ENCODE measurements around the gene PTCRA. TPM values are rescaled to one million over a fixed set of nuclear protein-coding genes. Genes with fewer than 3 reads are reported as not detected.

The PTCRA gene
- total RNA-seq, 6 donors from 2014 or later = 3.3 to 10.7 (median 7.1) TPM; not detected in 2

- no peak for ATAC-seq (ENCODE audit: low FRiP score in 2 of 2)
- Histone ChIP-seq H3K4me1 (no peaks in the 10 kb centered on the region), H3K4me3 (no peak overlapping the region), H3K9me3 (no peaks in the 10 kb centered on the region), H3K27ac (no peak overlapping the region), H3K36me3 (peaks cover 8 to 66% (median 26%) of the 10 kb centered on the region in 4 donors), H3K27me3 (no peaks in the 10 kb centered on the region)
- TF ChIP-seq CTCF (IDR thresholded peaks at IDR 0.05) (no peak), POLR2A (IDR thresholded peaks at IDR 0.05) (no peak), EP300 (IDR thresholded peaks at IDR 0.05) (no peak), POLR2AphosphoS5 (IDR thresholded peaks at IDR 0.05) (no peak)
- WGBS, 2 donors = 78 to 79% methylated on average over 7 of the region's 7 CpGs
- no peak for DNase-seq
Observed at GRCh38 chr6:42966571-42966970, 50.7 kb downstream of the PTCRA start.

- ATAC-seq (ENCODE audit: low FRiP score in 2 of 2) (no peak), DNase-seq (peak in 1 of 2 donors; percentile 50)
- no peak for TF ChIP-seq POLR2A (IDR thresholded peaks at IDR 0.05)
- no peak for TF ChIP-seq POLR2AphosphoS5 (IDR thresholded peaks at IDR 0.05)
- no peak for TF ChIP-seq EP300 (IDR thresholded peaks at IDR 0.05)
- TF ChIP-seq CTCF (IDR thresholded peaks at IDR 0.05) = no peak
- peaks cover 8 to 66% (median 26%) of the 10 kb centered on the region in 4 donors for H3K36me3 ChIP-seq
- WGBS, 2 donors = 96 to 98% methylated on average over 9 to 11 of the region's 11 CpGs
- H3K27me3 ChIP-seq = no peaks in the 10 kb centered on the region
- H3K4me3 ChIP-seq = no peak overlapping the region
- H3K27ac ChIP-seq = no peak overlapping the region
- no peaks in the 10 kb centered on the region for H3K9me3 ChIP-seq
- H3K4me1 ChIP-seq = no peaks in the 10 kb centered on the region
Observed at GRCh38 chr6:42967228-42967627, 51.4 kb downstream of the PTCRA start.

- no peak for DNase-seq
- 97 to 100% methylated on average over 7 to 9 of the region's 12 CpGs for WGBS, 2 donors
- Histone ChIP-seq H3K9me3 (no peaks in the 10 kb centered on the region), H3K4me3 (no peak overlapping the region), H3K36me3 (peaks cover 8 to 59% (median 25%) of the 10 kb centered on the region in 4 donors), H3K4me1 (no peaks in the 10 kb centered on the region), H3K27ac (no peak overlapping the region), H3K27me3 (no peaks in the 10 kb centered on the region)
- no peak for TF ChIP-seq POLR2A (IDR thresholded peaks at IDR 0.05)
- no peak for TF ChIP-seq POLR2AphosphoS5 (IDR thresholded peaks at IDR 0.05)
- TF ChIP-seq EP300 (IDR thresholded peaks at IDR 0.05) = no peak
- ATAC-seq (ENCODE audit: low FRiP score in 2 of 2) = no peak
Observed at GRCh38 chr6:42968126-42968701, 52.4 kb downstream of the PTCRA start.

- WGBS, 2 donors = 89 to 98% methylated on average over 4 of the region's 4 CpGs
- Histone ChIP-seq H3K27me3 (no peaks in the 10 kb centered on the region), H3K27ac (no peak overlapping the region), H3K4me3 (no peak overlapping the region), H3K9me3 (no peaks in the 10 kb centered on the region), H3K4me1 (no peaks in the 10 kb centered on the region), H3K36me3 (peaks cover 8 to 55% (median 22%) of the 10 kb centered on the region in 4 donors)
- TF ChIP-seq POLR2A (IDR thresholded peaks at IDR 0.05) (no peak), POLR2AphosphoS5 (IDR thresholded peaks at IDR 0.05) (no peak), EP300 (IDR thresholded peaks at IDR 0.05) (no peak), CTCF (IDR thresholded peaks at IDR 0.05) (no peak)
- no peak for ATAC-seq (ENCODE audit: low FRiP score in 2 of 2)
- no peak for DNase-seq
Observed at GRCh38 chr6:42968783-42969182, 52.9 kb downstream of the PTCRA start.

GRCh38 chr6:42969431-42969830, 53.6 kb downstream of the PTCRA start:
- no peak for TF ChIP-seq CTCF (IDR thresholded peaks at IDR 0.05)
- TF ChIP-seq EP300 (IDR thresholded peaks at IDR 0.05) = no peak
- TF ChIP-seq POLR2AphosphoS5 (IDR thresholded peaks at IDR 0.05) = no peak
- no peak for TF ChIP-seq POLR2A (IDR thresholded peaks at IDR 0.05)
- no peak overlapping the region for H3K4me3 ChIP-seq
- no peaks in the 10 kb centered on the region for H3K27me3 ChIP-seq
- WGBS, 2 donors = 97 to 100% methylated on average over 1 to 2 of the region's 2 CpGs
- H3K4me1 ChIP-seq = no peaks in the 10 kb centered on the region
- no peaks in the 10 kb centered on the region for H3K9me3 ChIP-seq
- peaks cover 3 to 48% (median 20%) of the 10 kb centered on the region in 4 donors for H3K36me3 ChIP-seq
- no peak for ATAC-seq (ENCODE audit: low FRiP score in 2 of 2)
- H3K27ac ChIP-seq = no peak overlapping the region
- DNase-seq = no peak
